Mesangial cell (primary cell): ENCODE data around the gene ASXL2. TPM values are rescaled to one million over a fixed set of nuclear protein-coding genes. Genes with fewer than 3 reads are reported as not detected.

Experiments used
- total RNA-seq: library from RNA; depleted of rRNA; stranded (reverse); fragments of >200 nt; gene quantifications from 2 replicates; pipeline ENCODE4 v1.2.3, GENCODE V29; 2015

Gene ASXL2
- total RNA-seq = 11.2 and 17.7 TPM in 2 replicates

GRCh38 chr2:25878361-25879132, at the start of gene ASXL2:
ASXL2 (minus strand) TSS chr2:25878487; CDS start chr2:25878222, 265 bp downstream.

Other genes with a start within 250 kb of the ASXL2 start
- gene DTNB, start 204.9 kb downstream of the ASXL2 start, total RNA-seq = 8.5 and 15.2 TPM in 2 replicates
- gene KIF3C, start 104.0 kb upstream of the ASXL2 start, total RNA-seq = 26.7 and 28.6 TPM in 2 replicates
- 67.1 and 75.0 TPM in 2 replicates for gene RAB10, start 155.6 kb upstream of the ASXL2 start, total RNA-seq